Endothelial cell of umbilical vein (primary cell): ENCODE data around the gene UBR3.

ENCODE experiments used
- POLR2A ChIP-seq: IDR thresholded peaks from 2 replicates; pipeline ENCODE4 v1.6.1; 2012; ENCODE audit warnings: low read depth, mild to moderate bottlenecking, control low read depth, low read length
- POLR2AphosphoS5 ChIP-seq: IDR thresholded peaks from 2 replicates; pipeline ENCODE4 v1.6.1; 2012; ENCODE audit warnings: low read depth, mild to moderate bottlenecking, control low read depth, low read length, moderate library complexity; ENCODE audit not compliant: insufficient read depth

DNA sequence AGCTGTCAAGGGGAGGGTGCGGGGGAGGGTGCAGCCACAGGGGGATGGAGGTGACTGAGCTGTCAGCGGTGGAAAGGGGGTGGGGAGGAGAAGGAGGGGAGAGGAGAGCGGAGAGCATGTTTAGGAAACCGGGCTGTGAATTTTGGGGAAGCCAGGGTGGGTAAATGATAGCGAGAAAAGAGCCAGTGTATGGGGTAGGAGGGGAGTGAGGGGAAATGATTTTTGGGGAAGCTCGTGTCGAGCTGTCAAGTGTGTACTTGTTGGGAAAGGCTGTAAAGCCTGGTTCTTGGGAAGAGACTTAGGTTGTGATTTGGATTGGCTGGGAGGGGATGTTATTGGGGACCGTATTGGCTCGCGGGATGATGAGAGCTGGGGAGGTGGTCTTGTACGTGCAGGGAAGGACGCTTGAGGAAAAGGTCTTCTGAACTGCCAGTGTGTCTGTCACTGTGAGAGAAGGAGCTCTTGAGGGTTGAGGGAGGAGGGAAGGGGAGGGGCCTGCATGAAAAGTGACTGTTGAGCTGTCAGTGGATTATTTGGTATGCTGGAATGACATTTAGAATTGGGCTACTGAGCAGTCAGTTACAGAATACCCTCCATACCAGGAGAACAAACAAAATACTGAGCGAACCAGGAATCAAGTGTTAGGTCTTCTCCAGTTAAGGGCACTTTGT lies 1.0 kb downstream of the UBR3 start:
- no peak for TF ChIP-seq POLR2A
- TF ChIP-seq POLR2AphosphoS5: no peak
